GM19452 (cell line): ENCODE data around the gene RASSF9.

Experiments used
- ATAC-seq: cut with Tn5 transposase; IDR thresholded peaks from one replicate; pipeline ENCODE4 v1.9.1; 2021; ENCODE audit not compliant: unreplicated experiment

RASSF9 gene

DNA sequence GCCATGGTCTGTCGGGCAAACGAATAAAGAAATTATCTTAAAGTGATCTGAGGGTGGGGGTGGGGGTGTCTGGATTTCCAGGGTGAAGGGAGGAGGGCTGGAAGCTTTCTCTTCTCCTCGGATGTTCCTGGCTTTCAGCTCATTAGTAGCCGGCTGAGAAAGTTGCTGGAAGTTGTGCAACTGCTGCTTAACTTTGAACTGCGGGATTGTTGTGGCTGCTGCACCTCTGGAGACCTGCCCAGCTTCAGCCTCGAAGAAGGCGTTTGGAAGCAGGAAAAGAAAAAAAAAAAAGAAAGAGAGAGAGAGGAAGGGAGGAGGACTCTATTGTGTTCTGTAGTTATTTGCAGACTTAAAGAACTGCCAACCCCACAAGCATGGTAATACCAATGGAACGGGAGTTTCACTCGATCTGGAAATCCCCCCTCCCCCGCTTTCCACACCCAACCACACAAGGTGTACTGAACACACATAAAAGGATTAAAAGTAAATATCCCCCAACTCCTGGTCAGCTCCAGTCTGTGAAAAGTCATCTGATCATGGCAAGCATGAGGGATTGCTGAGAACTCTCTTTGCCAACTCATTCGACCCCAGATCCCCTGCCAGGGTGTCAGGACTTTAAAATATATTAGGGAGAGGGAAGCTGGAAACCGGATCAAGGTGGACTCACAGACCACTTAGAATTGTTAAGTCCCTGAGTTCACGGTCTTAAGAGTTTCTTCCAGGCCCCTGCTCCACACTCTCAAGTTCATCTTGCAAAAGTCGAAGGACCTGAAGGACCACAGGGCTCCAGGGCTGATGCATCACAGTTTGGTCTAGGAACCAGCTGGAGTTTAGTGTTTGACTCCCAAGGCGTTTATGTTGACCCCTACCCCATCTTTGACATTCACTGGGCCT, at the start of gene RASSF9:
RASSF9 (minus strand) TSS at position 213 of the 894 bp plus-strand sequence; CDS start at position 5, 208 bp downstream.
- no peak for ATAC-seq

DNA sequence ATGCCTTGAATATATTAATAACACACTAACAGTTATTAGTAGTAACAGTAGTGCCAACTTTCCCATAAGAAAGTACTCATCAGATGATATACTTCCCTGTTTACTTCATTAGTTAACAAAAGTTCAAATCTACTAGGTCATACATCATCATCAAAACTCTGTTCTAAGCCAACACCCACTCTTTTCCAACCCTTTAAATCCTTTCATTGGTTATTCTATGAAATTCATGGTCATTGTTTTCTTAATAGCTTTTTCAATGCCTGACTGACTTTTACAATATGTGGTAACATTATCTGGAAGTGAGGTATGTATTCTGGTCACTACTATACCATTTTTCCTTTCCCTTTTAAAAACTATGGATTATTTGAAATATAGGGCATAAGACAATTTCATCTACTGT, 47.6 kb upstream of the RASSF9 start:
- ATAC-seq = no peak

DNA sequence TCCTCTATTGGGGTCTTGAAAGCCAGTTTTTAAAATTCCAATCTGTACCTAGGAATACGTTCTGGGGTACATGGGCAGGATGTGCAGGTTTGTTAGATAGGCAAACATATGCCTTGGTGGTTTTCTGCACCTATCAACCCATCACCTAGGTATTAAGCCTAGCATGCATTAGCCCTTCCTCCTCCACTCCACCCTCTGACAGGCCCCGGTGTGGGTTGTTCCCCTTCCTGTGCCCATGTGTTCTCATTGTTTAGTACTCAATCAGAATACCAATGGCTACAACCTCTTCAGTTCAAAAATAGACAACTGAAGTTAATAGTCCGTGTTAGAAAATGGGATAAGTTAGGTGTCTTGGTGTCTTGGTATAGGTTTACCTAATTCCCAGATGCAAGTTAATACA, 41.2 kb upstream of the RASSF9 start:
- ATAC-seq = no peak

DNA sequence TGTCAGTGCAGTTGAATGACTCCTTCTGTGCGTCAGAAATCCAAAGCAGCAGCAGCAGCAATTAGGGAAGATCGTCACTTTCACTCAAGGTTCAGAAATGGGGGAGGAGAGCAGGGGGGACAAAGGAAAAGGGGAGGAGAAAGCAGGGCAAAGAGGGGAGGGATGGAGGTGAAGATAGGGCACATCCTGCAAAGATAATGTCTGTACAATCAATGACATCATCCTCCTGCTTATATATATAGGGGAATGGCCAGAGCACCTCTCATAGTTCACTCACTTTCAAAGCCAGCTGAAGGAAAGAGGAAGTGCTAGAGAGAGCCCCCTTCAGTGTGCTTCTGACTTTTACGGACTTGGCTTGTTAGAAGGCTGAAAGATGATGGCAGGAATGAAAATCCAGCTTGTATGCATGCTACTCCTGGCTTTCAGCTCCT, 37.8 kb upstream of the RASSF9 start, which contains the start of gene NTS:
NTS (plus strand) TSS at position 265 of the 431 bp plus-strand sequence; CDS start at position 374, 109 bp downstream.
- peak; percentile 84 for ATAC-seq

DNA sequence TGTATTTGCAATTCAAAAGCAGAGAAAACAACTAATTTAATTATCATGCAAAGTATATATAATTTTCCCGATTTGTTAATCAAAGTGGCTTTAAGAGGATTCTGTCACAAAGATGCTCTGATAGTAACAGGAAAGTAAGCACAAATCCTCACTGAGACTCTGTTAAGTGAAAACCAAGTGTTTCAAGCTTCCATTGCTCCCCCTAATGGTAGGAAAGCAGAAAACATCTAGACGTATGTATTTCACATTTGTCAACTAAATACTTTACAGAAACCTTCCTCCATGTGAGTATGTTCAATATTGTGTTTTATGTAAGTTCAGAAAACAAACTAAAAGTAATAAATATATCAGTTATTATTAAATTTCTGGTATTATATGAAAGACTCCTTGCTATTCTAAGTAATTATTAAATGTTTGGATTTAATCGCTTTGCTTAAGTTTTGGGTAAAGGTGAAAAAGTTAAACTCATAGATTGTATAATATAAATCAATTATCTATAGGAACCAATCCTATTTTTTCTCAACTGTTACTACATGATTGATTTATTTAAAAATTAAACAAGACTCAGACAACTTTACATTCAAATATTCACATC, 36.4 kb upstream of the RASSF9 start:
- ATAC-seq = peak; percentile 68

DNA sequence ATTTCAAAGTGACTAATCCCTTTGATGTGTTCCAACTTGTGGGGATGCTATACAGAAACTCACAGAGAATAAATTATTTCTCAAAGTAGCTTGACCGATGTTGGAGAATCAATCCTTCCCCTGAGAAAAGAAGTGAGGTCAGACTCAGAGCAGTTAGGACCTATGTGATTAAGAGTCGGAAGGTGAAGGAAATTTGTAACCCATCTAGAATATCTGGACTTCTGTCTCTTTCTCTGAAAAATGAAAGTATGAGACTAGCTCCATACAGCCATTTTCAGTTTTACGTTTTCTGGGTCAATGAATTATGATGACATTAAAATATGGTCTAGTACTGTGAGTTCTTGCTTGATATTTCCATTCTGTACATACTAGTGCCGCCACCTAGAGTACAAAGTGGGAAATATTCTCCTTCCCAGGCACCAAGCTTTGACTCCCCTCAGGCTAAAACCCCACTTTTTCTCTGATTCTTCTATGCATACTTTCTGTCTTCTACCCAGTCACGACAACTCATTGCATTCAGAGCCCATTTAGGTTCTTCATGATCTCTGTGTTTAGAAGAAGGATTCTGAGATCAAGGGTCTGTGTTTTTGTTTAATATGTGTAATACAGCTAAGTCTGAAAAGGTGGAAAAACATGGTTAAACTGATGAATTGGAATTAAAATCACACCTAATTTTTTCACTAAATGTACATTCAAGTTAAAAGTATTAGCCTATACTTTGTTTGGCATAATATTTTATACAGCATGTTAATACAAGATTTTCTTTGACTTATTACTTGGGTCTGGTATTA, 31.0 kb upstream of the RASSF9 start:
- ATAC-seq = peak; percentile 96

DNA sequence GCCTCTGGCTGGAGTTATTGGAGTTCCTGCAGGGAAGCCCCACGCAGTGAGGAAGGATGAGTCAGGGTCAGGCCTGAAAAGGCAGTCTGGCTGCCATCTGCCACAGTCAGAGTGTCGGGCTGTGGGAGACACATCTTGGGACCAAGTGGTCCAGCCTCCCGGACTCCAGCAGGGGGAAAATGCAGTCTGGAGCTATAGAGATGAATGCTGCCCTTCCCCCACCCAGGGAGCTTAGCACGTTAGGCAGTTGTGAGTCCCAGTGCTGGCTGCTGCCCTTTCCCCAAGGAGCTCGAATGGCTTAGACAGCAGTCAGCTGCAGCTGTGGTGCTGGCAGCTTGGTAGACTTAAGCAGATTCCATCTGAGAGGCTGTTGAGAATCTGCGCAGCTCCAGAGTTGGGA, 29.7 kb upstream of the RASSF9 start:
- ATAC-seq = no peak

DNA sequence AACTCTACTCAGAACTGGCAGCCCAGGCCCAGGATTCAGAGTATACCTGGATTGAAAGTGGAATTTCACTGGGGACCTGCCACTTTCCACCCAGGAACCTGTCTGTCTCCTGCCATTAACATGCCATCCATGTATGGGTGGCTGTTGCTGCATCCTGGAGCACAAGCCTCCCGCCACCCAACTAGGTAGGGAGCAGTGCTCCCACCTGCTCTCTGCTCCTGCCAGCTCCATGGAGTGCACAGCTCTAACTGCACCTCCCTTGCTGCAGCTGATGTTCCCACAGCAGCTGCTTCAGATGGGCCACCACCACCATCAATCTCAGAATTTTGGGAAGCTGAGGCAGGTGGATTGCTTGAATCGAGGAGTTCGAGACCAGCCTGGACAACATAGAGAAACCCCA, 20.8 kb upstream of the RASSF9 start:
- ATAC-seq = no peak

DNA sequence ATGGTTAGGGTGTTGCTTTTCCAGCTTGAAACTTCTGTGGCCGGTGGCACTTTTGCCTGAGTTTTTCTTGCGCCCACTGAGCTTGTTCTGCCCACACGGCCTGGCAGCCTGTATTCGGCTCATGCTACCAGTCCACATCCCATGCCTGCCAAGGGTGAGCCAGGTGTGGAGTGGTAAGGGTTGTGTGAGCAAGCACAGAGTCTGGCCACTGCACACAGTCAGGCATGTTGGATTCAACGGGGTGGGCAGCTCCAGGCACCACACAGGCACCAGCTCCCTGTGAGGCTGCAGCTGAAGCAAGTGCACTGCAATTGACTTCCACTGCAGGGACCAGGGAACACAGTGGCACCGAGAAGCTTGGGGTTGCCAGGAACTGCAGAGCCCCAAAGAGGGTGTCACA, 19.1 kb upstream of the RASSF9 start:
- ATAC-seq = no peak

DNA sequence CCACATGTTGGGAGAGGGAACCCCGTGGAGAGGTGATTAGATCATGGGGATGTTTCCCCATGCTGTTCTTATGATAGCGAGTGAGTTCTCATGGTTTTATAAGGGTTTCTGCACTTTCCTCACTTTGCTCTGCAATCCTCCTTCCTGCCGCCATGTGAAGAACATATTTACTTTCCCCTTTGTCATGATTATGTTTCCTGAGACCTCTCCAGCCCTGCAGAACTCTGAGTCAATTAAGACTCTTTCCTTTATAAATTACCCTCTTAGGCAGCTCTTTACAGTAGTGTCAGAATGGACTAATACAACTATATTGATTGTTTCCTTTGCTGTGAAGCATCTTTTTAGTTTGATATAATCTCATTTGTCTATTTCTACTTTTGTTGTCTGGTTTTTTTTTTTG, 13.1 kb upstream of the RASSF9 start:
- ATAC-seq = no peak

DNA sequence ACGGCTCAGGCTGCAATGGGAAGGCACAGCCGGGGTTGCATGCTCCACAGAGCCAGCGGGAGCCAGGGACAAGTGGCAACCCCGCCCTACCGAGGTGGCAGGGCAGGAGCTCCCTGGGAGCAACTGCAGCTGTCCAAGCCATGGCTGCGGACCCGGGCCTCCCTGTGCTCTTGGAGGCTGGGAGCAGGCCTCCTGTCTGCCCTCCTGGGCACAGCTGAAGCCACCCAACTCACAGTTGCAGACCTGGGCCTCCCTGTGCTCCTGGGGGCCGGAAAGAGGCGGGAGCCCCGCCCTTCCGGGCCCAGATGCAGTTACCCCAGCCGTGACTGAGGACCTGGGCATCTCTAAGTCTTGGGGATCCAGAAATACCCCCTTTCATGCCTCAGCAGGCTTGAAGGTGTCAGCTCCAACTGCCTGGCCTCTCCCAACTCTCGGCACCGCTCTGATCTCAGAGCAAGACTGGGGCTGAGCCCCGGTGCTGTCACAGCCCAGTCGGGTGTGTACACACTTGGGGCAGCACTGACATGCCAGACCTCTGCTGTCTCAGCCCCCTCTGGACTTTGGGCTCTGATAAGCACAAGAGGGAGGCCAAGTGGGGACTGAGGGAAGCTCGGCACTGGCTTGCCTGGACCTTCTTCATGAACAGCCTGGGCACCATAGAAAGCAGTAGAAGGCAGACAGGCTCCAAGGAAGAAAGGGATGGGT, 7.5 kb upstream of the RASSF9 start:
- no peak for ATAC-seq

DNA sequence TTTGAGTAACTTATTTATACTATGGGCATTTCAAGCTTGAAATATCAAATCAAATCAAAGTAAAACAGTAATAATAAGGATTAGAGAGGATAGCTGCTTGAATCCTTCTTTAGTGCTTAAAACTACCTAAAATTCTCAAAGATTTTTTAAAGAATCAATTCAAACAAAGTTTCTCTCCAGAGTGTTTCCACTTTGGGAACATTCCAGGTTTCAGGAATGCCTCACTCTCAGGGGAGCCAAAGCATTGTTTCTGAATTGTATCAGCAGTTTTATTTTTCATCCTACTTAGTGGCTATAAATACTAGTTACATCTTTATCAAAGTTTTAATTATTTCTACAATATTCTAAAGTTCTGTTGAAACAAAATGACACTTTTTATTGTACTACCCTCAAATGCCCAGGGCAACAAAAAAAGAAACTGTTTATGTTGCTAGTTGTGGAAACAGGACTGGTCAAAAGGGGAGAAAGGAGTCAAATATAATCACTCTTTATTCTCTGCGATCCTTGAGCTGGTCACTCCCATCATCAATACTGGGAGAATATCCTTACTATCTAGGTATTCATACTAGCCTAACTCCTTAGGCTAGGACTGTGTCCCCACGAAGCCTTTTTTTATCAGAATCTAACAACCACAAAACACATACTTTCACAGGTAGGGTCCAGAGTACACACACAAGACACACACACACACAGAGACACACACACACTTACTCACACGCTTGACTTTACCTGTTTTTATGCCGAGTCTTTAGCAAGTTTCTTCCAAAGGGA, 598 bp downstream of the RASSF9 start:
- no peak for ATAC-seq

DNA sequence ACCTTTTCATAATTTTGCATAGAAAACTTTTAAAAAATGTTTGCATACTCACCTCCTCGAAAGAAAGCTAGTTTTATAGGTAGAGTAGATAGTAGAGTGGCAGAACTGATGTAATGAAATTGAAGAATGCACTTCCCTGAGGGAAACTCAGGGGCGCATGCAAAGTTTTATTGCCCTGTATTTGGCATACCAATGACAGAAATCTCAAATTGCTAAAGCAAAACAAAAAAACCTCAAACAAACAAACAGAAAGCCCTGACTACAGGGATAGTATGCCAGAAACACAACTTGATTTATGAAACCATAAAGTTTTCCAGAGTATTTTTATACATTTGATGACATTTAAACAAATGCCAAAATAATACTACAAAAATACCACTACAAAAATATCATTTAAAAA, 1.8 kb downstream of the RASSF9 start:
- ATAC-seq = no peak

DNA sequence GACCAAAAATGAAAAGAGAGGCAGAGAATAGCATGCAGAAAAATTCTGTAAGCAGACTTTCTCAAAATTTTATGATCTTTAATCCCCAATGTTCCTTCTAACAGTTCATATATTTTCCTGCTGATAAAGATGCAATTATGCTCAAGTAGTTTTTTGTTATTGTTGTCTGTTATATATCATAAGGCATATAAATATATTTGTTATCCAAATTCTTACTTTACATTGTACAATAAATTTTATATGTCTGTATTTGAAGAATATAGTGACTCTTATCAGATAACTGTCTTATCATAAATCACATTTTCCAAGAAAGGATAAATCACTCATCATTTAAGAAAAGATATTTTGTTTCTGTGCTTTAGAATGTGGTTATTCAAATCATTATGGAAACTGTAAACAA, 2.6 kb downstream of the RASSF9 start:
- no peak for ATAC-seq

DNA sequence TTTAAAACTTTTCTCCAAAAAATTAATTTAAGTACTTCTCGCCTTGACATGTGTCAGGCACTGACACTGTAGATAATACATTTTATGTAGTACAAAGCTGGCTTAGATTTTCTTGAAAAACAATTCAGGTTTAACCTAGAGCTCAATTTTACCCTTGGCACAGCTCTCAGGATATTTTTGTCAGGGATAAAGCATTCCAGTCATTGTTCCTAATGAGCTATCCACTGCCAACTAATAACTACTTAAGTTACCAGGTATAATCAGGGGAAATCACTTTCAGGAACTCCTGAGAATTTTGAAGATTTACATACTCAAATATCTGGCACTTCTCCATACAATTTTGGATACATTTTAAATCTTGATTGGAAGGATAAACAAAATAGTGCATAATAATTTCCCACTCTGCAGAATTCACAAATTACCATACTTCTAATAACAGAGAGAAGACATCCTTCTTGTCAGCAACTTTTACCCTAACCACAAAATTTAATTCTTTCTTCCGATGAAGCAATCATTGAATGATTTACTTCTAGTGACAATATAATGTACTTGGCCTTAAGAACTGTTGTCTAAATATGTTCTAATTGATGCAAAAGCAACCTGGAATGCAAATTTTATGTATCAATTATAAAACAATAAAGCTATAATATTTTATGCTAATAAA, 4.8 kb downstream of the RASSF9 start:
- no peak for ATAC-seq

DNA sequence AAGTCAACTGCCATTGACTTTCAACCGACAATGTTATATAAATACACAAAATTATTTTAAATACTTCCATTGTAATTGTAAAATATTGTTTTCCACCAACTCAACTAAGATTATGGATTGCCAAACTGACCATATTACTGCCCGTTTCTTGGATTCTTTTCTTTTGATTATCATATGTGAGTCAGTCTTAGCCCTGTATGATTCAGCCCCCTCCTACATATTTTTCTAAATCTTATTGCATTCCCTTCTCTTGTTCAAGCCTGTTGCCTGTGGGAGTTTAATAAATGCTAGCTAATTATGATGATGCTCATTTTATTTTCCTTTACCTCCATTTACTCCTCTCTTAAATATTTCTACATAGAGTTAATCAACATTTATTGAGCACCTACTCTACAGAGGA, 6.8 kb downstream of the RASSF9 start:
- ATAC-seq = no peak

DNA sequence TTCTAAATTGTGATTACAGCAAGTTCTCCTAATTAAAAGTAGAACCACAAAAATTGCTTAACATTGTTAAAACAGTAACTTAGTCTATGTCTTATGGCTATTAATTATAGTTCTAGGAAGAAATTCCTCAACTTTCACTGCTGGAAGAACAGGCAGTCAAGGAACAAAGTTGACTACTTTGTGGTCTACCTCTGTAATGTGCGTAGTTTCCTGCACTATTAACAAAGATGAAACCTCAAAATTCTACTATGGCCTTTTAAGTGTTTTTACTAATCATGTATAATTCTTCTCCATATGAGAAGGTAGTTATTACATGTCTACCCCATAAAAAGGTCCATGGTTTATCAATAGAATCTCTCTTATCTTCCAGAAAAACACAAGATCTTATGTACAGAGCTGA, 7.6 kb downstream of the RASSF9 start:
- no peak for ATAC-seq

DNA sequence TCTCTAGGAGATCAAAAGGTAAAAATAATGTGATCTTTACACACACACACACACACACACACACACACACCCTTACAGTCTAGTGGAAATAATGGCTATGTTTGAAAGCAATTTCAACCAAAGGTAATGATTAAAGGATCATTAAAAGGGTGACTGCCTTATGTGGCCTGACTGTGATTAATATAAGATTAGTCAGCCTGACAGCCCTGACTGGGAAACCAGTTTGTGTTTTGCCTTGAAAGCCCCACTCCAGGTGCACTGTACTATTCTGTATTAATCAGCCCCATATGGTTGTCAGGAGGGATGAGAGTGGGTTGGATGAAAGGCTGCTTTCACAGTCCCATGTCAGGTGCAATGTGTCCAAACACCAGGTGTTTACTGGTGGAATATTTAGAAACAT, 10.5 kb downstream of the RASSF9 start:
- no peak for ATAC-seq

DNA sequence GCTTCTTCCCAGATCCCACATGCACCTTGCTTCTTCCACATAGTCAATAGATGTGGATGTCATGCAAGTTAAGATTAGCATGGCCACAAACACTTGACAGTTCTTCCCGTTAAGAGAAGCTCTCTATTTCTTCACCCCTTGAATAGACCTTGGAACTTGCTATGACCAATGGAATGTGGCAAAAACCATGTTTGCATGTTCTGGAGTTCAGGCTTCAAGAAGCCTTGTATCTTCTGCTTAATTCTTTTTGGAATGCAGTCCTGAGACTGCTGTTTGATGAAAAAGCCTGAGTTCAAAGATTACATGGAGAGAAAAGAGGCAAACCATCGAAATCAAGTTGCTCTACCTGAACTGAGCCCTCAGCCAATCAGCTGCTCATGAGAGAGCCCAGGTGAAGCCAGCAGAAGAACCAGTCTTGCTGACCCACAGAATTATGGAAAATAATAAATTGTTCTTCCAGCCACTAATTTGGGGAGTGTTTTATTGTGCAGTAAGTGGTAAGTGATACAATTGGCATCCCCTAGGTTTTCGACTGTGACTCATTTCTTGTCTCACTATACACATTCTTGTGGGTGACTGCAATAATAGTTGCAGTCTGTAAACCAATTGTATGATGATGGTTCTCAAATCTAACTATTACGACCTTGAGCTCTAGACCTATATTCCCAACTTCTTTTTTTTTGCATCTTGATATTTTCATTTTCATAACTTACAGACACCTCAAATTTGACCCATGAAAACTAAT, 12.6 kb downstream of the RASSF9 start:
- no peak for ATAC-seq
